HepG2 (cell line): ENCODE measurements around the gene SCN2A. TPM values are rescaled to one million over a fixed set of nuclear protein-coding genes. Genes with fewer than 3 reads are reported as not detected.

Experiments used
- MYNN ChIP-seq: sonication (generic); formaldehyde crosslinking; IDR thresholded peaks from 2 replicates; pipeline ENCODE4 v1.4.0; 2020; ENCODE audit warnings: mild to moderate bottlenecking, low read depth, missing genetic modification reagents
- PHF20 ChIP-seq: sonication (generic); formaldehyde crosslinking; IDR thresholded peaks from 2 replicates; pipeline ENCODE4 v1.5.0; 2020; ENCODE audit warnings: mild to moderate bottlenecking, missing genetic modification reagents
- POLR2A ChIP-seq, 2 experiments: IDR thresholded peaks; 2 replicates each; pipeline ENCODE4 v1.6.1; 2011; ENCODE audit warnings: low read depth in 2 of 2, low read length in 2 of 2, mild to moderate bottlenecking in 1 of 2, moderate library complexity in 1 of 2; ENCODE audit not compliant: insufficient read depth in 1 of 2
- SRSF4 ChIP-seq: fragments of 200-400 bp; formaldehyde crosslinking; IDR thresholded peaks from one replicate; pipeline ENCODE4 v1.6.1; 2018; ENCODE audit warnings: mild to moderate bottlenecking, low read depth, low read length, moderate library complexity; ENCODE audit not compliant: poor library complexity, severe bottlenecking
- ZNF256 ChIP-seq: sonication (generic); formaldehyde crosslinking; conservative IDR thresholded peaks from 2 replicates; pipeline ENCODE4 v1.4.0; 2020; ENCODE audit warnings: missing genetic modification reagents
- polyA plus RNA-seq, 8 experiments: library from polyadenylated mRNA; depleted of rRNA in 3 of 8; stranded (reverse) in 7 of 8; unstranded in 1 of 8; fragments of >200 nt; fragmentation: Illumina TruSeq in 4 of 8; extraction: Trizol in 4 of 8; gene quantifications; 2 replicates each; pipeline versions ENCODE4 v1.2.1 to v1.2.3, GENCODE V29; 2011 to 2016; ENCODE audit warnings: low read depth in 4 of 8, missing spikeins in 1 of 8, mixed read lengths in 1 of 8; ENCODE audit not compliant: insufficient read depth in 1 of 8
- total RNA-seq, 5 experiments: library from RNA; depleted of rRNA; stranded (reverse); fragments of >200 nt; fragmentation: Illumina TruSeq; extraction: Trizol; gene quantifications; 2 replicates each; pipeline ENCODE4 v1.2.3, GENCODE V29; 2016; ENCODE audit warnings: low read depth in 1 of 5
- TF ChIP-seq, protein P1 (sequence below): sonication (generic); formaldehyde crosslinking; conservative IDR thresholded peaks from 2 replicates; pipeline ENCODE4 v1.5.0; 2020; ENCODE audit warnings: missing genetic modification reagents
- TF ChIP-seq, protein P2 (sequence below): sonication (generic); formaldehyde crosslinking; IDR thresholded peaks from 2 replicates; pipeline ENCODE4 v1.5.0; 2020; ENCODE audit warnings: mild to moderate bottlenecking, missing genetic modification reagents
- TF ChIP-seq, protein P3 (sequence below): sonication (generic); formaldehyde crosslinking; IDR thresholded peaks from 2 replicates; pipeline ENCODE4 v1.4.0; 2020; ENCODE audit warnings: missing genetic modification reagents, mild to moderate bottlenecking, borderline replicate concordance
- TF ChIP-seq, protein P4 (sequence below): sonication (generic); IDR thresholded peaks from 2 replicates; pipeline ENCODE4 v1.6.1; 2016; ENCODE audit warnings: low read depth, borderline replicate concordance

The SCN2A gene
- total and polyA plus RNA-seq, 2 of the 13 experiments (the other 11 are each of a cell fraction or from before 2014, with no cell fraction given), result 0.20 to 0.30 TPM

DNA sequence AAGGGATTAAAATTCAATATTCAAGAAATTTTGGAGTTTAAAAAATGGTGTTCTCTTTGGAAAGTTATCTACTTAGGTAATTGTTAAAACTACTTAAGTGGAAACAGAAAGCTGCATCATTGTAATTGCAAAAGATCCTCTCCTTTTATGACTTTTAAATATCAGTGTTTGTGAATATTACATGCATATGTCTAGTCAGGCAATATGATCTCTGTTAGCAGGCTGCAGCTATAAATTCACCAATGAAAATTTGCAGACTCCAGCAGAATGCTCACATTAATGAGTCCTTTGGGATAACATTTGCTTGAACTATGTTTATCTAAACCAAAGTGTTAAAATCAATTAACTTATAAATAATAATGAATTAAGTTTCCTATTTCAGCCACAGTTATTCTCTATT lies 171.1 kb downstream of the SCN2A start (continued):
- TF ChIP-seq, protein P1, sequence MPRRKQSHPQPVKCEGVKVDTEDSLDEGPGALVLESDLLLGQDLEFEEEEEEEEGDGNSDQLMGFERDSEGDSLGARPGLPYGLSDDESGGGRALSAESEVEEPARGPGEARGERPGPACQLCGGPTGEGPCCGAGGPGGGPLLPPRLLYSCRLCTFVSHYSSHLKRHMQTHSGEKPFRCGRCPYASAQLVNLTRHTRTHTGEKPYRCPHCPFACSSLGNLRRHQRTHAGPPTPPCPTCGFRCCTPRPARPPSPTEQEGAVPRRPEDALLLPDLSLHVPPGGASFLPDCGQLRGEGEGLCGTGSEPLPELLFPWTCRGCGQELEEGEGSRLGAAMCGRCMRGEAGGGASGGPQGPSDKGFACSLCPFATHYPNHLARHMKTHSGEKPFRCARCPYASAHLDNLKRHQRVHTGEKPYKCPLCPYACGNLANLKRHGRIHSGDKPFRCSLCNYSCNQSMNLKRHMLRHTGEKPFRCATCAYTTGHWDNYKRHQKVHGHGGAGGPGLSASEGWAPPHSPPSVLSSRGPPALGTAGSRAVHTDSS, result no peak
- TF ChIP-seq POLR2A (IDR thresholded peaks at IDR 0.05; ENCODE audit: insufficient read depth in 1 of 2, low read depth in 2 of 2, low read length in 2 of 2), result no peak
- TF ChIP-seq, protein P2, sequence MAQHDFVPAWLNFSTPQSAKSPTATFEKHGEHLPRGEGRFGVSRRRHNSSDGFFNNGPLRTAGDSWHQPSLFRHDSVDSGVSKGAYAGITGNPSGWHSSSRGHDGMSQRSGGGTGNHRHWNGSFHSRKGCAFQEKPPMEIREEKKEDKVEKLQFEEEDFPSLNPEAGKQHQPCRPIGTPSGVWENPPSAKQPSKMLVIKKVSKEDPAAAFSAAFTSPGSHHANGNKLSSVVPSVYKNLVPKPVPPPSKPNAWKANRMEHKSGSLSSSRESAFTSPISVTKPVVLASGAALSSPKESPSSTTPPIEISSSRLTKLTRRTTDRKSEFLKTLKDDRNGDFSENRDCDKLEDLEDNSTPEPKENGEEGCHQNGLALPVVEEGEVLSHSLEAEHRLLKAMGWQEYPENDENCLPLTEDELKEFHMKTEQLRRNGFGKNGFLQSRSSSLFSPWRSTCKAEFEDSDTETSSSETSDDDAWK (CRISPR knock-in tag), result no peak
- no peak for TF ChIP-seq MYNN (CRISPR knock-in tag)
- TF ChIP-seq PHF20 (CRISPR knock-in tag), result no peak
- TF ChIP-seq ZNF256, result no peak
- no peak for TF ChIP-seq SRSF4
- TF ChIP-seq, protein P3, sequence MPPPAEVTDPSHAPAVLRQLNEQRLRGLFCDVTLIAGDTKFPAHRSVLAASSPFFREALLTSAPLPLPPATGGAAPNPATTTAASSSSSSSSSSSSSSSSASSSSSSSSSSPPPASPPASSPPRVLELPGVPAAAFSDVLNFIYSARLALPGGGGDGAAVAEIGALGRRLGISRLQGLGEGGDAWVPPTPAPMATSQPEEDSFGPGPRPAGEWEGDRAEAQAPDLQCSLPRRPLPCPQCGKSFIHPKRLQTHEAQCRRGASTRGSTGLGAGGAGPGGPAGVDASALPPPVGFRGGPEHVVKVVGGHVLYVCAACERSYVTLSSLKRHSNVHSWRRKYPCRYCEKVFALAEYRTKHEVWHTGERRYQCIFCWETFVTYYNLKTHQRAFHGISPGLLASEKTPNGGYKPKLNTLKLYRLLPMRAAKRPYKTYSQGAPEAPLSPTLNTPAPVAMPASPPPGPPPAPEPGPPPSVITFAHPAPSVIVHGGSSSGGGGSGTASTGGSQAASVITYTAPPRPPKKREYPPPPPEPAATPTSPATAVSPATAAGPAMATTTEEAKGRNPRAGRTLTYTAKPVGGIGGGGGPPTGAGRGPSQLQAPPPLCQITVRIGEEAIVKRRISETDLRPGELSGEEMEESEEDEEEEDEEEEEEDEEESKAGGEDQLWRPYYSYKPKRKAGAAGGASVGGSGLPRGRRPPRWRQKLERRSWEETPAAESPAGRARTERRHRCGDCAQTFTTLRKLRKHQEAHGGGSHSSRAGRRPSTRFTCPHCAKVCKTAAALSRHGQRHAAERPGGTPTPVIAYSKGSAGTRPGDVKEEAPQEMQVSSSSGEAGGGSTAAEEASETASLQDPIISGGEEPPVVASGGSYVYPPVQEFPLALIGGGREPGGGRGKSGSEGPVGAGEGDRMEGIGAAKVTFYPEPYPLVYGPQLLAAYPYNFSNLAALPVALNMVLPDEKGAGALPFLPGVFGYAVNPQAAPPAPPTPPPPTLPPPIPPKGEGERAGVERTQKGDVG, result no peak
- TF ChIP-seq, protein P4, sequence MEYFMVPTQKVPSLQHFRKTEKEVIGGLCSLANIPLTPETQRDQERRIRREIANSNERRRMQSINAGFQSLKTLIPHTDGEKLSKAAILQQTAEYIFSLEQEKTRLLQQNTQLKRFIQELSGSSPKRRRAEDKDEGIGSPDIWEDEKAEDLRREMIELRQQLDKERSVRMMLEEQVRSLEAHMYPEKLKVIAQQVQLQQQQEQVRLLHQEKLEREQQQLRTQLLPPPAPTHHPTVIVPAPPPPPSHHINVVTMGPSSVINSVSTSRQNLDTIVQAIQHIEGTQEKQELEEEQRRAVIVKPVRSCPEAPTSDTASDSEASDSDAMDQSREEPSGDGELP, result no peak
